Stimulated activated CD4-positive, alpha-beta T cell treated with anti-CD3 and anti-CD28 coated beads, TNF-alpha, amount 100 ng/mL, for 4 hours (primary cell): ENCODE results near the gene CORO7.
A peak's percentile ranks its signal among the peaks of the same experiment; 100 is the strongest.

Experiments used
- DNase-seq, 3 experiments: peaks; one replicate each; pipeline ENCODE4 v3.0.0-alpha.2; 2020; ENCODE audit warnings: low read depth in 3 of 3

The CORO7 gene

GRCh38 chr16:4322121-4323052 is 94.0 kb downstream of the CORO7 start:
- no peak for DNase-seq

- DNase-seq, result no peak
These were observed 94.9 kb downstream of the CORO7 start for GRCh38 chr16:4321286-4322120.

- no peak for DNase-seq
These were observed 95.7 kb downstream of the CORO7 start for GRCh38 chr16:4320571-4321137.

GRCh38 chr16:4319454-4320421 is 96.7 kb downstream of the CORO7 start:
- DNase-seq, result peak in 1 of 3 experiments; percentile 36

- no peak for DNase-seq
These were observed 97.4 kb downstream of the CORO7 start for GRCh38 chr16:4318967-4319366.

- DNase-seq, result no peak
These were observed 97.9 kb downstream of the CORO7 start for GRCh38 chr16:4318451-4318910.

GRCh38 chr16:4317532-4318450 is 98.6 kb downstream of the CORO7 start:
- no peak for DNase-seq

GRCh38 chr16:4316864-4317531 is 99.4 kb downstream of the CORO7 start:
- DNase-seq, result no peak

GRCh38 chr16:4316108-4316863 is 100.1 kb downstream of the CORO7 start:
- DNase-seq, result no peak

GRCh38 chr16:4315186-4316107 is 100.9 kb downstream of the CORO7 start, which contains the start of gene GLIS2:
TSS of gene GLIS2 (plus strand) at chr16:4316067. CDS start at chr16:4332281, 16,214 bp downstream.
- no peak for DNase-seq

- DNase-seq, result no peak
These were observed 101.7 kb downstream of the CORO7 start for GRCh38 chr16:4314532-4315185.

- DNase-seq, result no peak
These were observed 102.5 kb downstream of the CORO7 start for GRCh38 chr16:4313563-4314531.

- DNase-seq, result peak in 1 of 3 experiments; percentile 33
These were observed 106.5 kb downstream of the CORO7 start for GRCh38 chr16:4309833-4310266.

GRCh38 chr16:4309102-4309832 is 107.1 kb downstream of the CORO7 start:
- no peak for DNase-seq
